HUES48 (cell line): ENCODE data around the gene RPP21.

Experiments used
- H3K27ac ChIP-seq: one replicate; pipeline ENCODE4 v1.7.0; 2013; ENCODE audit warnings: low read depth, low read length, inconsistent platforms
- H3K27me3 ChIP-seq: 2 replicates; pipeline ENCODE4 v1.6.1; 2013; ENCODE audit warnings: mild to moderate bottlenecking, low read length; ENCODE audit not compliant: control insufficient read depth, insufficient read depth
- H3K36me3 ChIP-seq: 2 replicates; pipeline ENCODE4 v1.6.1; 2013; ENCODE audit warnings: low read length; ENCODE audit not compliant: control insufficient read depth, insufficient read depth
- H3K4me1 ChIP-seq: 2 replicates; pipeline ENCODE4 v1.6.1; 2013; ENCODE audit warnings: mild to moderate bottlenecking, low read length; ENCODE audit not compliant: control insufficient read depth, insufficient read depth
- H3K4me3 ChIP-seq: 2 replicates; pipeline ENCODE4 v1.5.1; 2013; ENCODE audit warnings: mild to moderate bottlenecking, low read depth, low read length
- H3K9ac ChIP-seq: 2 replicates; pipeline ENCODE4 v1.6.1; 2013; ENCODE audit warnings: mild to moderate bottlenecking, low read depth, low read length, moderate library complexity
- H3K9me3 ChIP-seq: 2 replicates; pipeline ENCODE4 v1.6.1; 2013; ENCODE audit warnings: low read length; ENCODE audit not compliant: control insufficient read depth, insufficient read depth

The RPP21 gene

GRCh38 chr6:30331981-30332380 lies 13.0 kb upstream of the RPP21 start:
- Histone ChIP-seq H3K4me1 (peaks cover 5% of the 10 kb centered on the region; the same call in 1 of the 2 replicates), H3K27me3 (no peaks in the 10 kb centered on the region), H3K4me3 (no peak overlapping the region), H3K9ac (no peak overlapping the region), H3K36me3 (peaks cover 79% of the 10 kb centered on the region), H3K27ac (no peak overlapping the region), H3K9me3 (no peaks in the 10 kb centered on the region)

- Histone ChIP-seq H3K4me3 (no peak overlapping the region), H3K36me3 (peaks cover 92% of the 10 kb centered on the region), H3K27ac (no peak overlapping the region), H3K4me1 (no peaks in the 10 kb centered on the region), H3K9ac (no peak overlapping the region), H3K27me3 (no peaks in the 10 kb centered on the region), H3K9me3 (no peaks in the 10 kb centered on the region)
Measured at GRCh38 chr6:30334075-30334783, 10.7 kb upstream of the RPP21 start.

- H3K4me1 ChIP-seq: peaks cover under 1% of the 10 kb centered on the region; the same call in 1 of the 2 replicates
- H3K27me3 ChIP-seq: no peaks in the 10 kb centered on the region
- H3K27ac ChIP-seq: no peak overlapping the region
- peaks cover 62% of the 10 kb centered on the region for H3K36me3 ChIP-seq
- H3K4me3 ChIP-seq: no peak overlapping the region
- no peaks in the 10 kb centered on the region for H3K9me3 ChIP-seq
- no peak overlapping the region for H3K9ac ChIP-seq
Measured at GRCh38 chr6:30340589-30341054, 4.3 kb upstream of the RPP21 start.

- Histone ChIP-seq H3K27ac (no peak overlapping the region), H3K27me3 (no peaks in the 10 kb centered on the region), H3K4me3 (no peak overlapping the region), H3K36me3 (peaks cover 57% of the 10 kb centered on the region), H3K9ac (no peak overlapping the region), H3K4me1 (peaks cover 5% of the 10 kb centered on the region), H3K9me3 (no peaks in the 10 kb centered on the region)
Measured at GRCh38 chr6:30341218-30341617, 3.7 kb upstream of the RPP21 start.

- H3K9ac ChIP-seq: no peak overlapping the region
- H3K27me3 ChIP-seq: no peaks in the 10 kb centered on the region
- H3K4me3 ChIP-seq: no peak overlapping the region
- H3K27ac ChIP-seq: no peak overlapping the region
- H3K9me3 ChIP-seq: no peaks in the 10 kb centered on the region
- peaks cover 5% of the 10 kb centered on the region for H3K4me1 ChIP-seq
- peaks cover 57% of the 10 kb centered on the region for H3K36me3 ChIP-seq
Measured at GRCh38 chr6:30341728-30342127, 3.2 kb upstream of the RPP21 start.

GRCh38 chr6:30344191-30344867 lies 627 bp upstream of the RPP21 start:
- no peak overlapping the region for H3K27ac ChIP-seq
- no peaks in the 10 kb centered on the region for H3K27me3 ChIP-seq
- H3K4me1 ChIP-seq: peaks cover 5% of the 10 kb centered on the region
- no peak overlapping the region for H3K9ac ChIP-seq
- H3K36me3 ChIP-seq: peaks cover 42% of the 10 kb centered on the region
- no peaks in the 10 kb centered on the region for H3K9me3 ChIP-seq
- peak overlapping the region; percentile 94 for H3K4me3 ChIP-seq

- Histone ChIP-seq H3K9me3 (no peaks in the 10 kb centered on the region), H3K9ac (no peak overlapping the region; the same call in 1 of the 2 replicates), H3K4me1 (peaks cover 5% of the 10 kb centered on the region), H3K4me3 (peak overlapping the region; percentile 94), H3K27me3 (no peaks in the 10 kb centered on the region), H3K36me3 (peaks cover 27% of the 10 kb centered on the region), H3K27ac (no peak overlapping the region)
Measured at GRCh38 chr6:30345852-30346251, 896 bp downstream of the RPP21 start.

- no peak overlapping the region for H3K9ac ChIP-seq
- H3K9me3 ChIP-seq: no peaks in the 10 kb centered on the region
- no peaks in the 10 kb centered on the region for H3K27me3 ChIP-seq
- peaks cover 14% of the 10 kb centered on the region for H3K36me3 ChIP-seq
- no peak overlapping the region for H3K4me3 ChIP-seq
- H3K4me1 ChIP-seq: peaks cover 5% of the 10 kb centered on the region
- no peak overlapping the region for H3K27ac ChIP-seq
Measured at GRCh38 chr6:30348957-30349356, 4.0 kb downstream of the RPP21 start.

- no peaks in the 10 kb centered on the region for H3K27me3 ChIP-seq
- no peak overlapping the region for H3K4me3 ChIP-seq
- H3K36me3 ChIP-seq: peaks cover 14% of the 10 kb centered on the region
- no peak overlapping the region for H3K27ac ChIP-seq
- H3K4me1 ChIP-seq: peaks cover 5% of the 10 kb centered on the region
- H3K9ac ChIP-seq: no peak overlapping the region
- H3K9me3 ChIP-seq: no peaks in the 10 kb centered on the region
Measured at GRCh38 chr6:30349421-30350177, 4.6 kb downstream of the RPP21 start.

GRCh38 chr6:30350524-30350923 lies 5.6 kb downstream of the RPP21 start:
- peaks cover 14% of the 10 kb centered on the region for H3K36me3 ChIP-seq
- no peak overlapping the region for H3K9ac ChIP-seq
- H3K9me3 ChIP-seq: no peaks in the 10 kb centered on the region
- H3K4me3 ChIP-seq: no peak overlapping the region
- H3K4me1 ChIP-seq: peaks cover 5% of the 10 kb centered on the region
- no peak overlapping the region for H3K27ac ChIP-seq
- H3K27me3 ChIP-seq: no peaks in the 10 kb centered on the region

GRCh38 chr6:30352550-30352949 lies 7.6 kb downstream of the RPP21 start:
- no peak overlapping the region for H3K4me3 ChIP-seq
- no peaks in the 10 kb centered on the region for H3K36me3 ChIP-seq
- no peak overlapping the region for H3K9ac ChIP-seq
- no peaks in the 10 kb centered on the region for H3K4me1 ChIP-seq
- H3K27ac ChIP-seq: no peak overlapping the region
- H3K9me3 ChIP-seq: no peaks in the 10 kb centered on the region
- H3K27me3 ChIP-seq: no peaks in the 10 kb centered on the region
